GM23338 (cell line): ENCODE results near the gene ANAPC4.

Experiments
- CTCF ChIP-seq, 2 experiments: fragments of 200-600 bp in 1 of 2; sonication (generic) in 1 of 2; conservative IDR thresholded peaks; 2 replicates each; pipeline versions ENCODE4 v1.5.1 to v1.6.1; 2016 to 2017; ENCODE audit warnings: antibody characterized with exemption in 2 of 2, low read depth in 2 of 2, mild to moderate bottlenecking in 2 of 2, moderate library complexity in 1 of 2
- EZH2 ChIP-seq: fragments of 200-600 bp; sonication (generic); IDR thresholded peaks from one replicate; pipeline ENCODE4 v1.8.0; 2017; ENCODE audit warnings: antibody characterized with exemption, mild to moderate bottlenecking, low read depth; ENCODE audit not compliant: unreplicated experiment
- EZH2phosphoT487 ChIP-seq: fragments of 200-600 bp; sonication (generic); IDR thresholded peaks from one replicate; pipeline ENCODE4 v1.8.1; 2018; ENCODE audit warnings: antibody characterized with exemption; ENCODE audit not compliant: unreplicated experiment
- POLR2AphosphoS5 ChIP-seq: IDR thresholded peaks from 2 replicates; pipeline ENCODE4 v1.6.1; 2016; ENCODE audit warnings: antibody characterized with exemption, low read depth
- REST ChIP-seq: IDR thresholded peaks from one replicate; pipeline ENCODE4 v1.6.1; 2018; ENCODE audit warnings: antibody characterized with exemption; ENCODE audit not compliant: unreplicated experiment

- TF ChIP-seq REST (no peak), CTCF (conservative IDR thresholded peaks at IDR 0.05; ENCODE audit: low read depth in 2 of 2) (no peak), EZH2 (no peak), POLR2AphosphoS5 (no peak), EZH2phosphoT487 (no peak)
These were observed 60.9 kb downstream of the ANAPC4 start for GRCh38 chr4:25437926-25438325.
